Loucy (cell line): ENCODE data around the gene MUC12.
"Not testable (repeated sequence)": the region's sequence is repeated elsewhere in the genome, so short reads cannot be mapped to it uniquely, and the experiment has no call there.

Experiments used
- H2AFZ ChIP-seq: fragments of 200-600 bp; sonication (generic); 2 replicates; pipeline ENCODE4 v1.6.0; 2016; ENCODE audit warnings: antibody characterized with exemption, mild to moderate bottlenecking, low read length, moderate library complexity
- H3F3A ChIP-seq: fragments of 200-600 bp; 2 replicates; pipeline ENCODE4 v1.6.0; 2016; ENCODE audit warnings: antibody characterized with exemption, low read depth, mild to moderate bottlenecking
- H3K27me3 ChIP-seq: fragments of 200-600 bp; sonication (generic); 2 replicates; pipeline ENCODE4 v1.6.1; 2014; ENCODE audit warnings: low read length, mild to moderate bottlenecking; ENCODE audit not compliant: insufficient read depth, poor library complexity, severe bottlenecking
- H3K36me3 ChIP-seq: fragments of 200-600 bp; sonication (generic); 2 replicates; pipeline ENCODE4 v1.6.1; 2016; ENCODE audit warnings: low read length; ENCODE audit not compliant: insufficient read depth
- H3K4me1 ChIP-seq: fragments of 200-600 bp; sonication (generic); 2 replicates; pipeline ENCODE4 v1.5.1; 2014; ENCODE audit warnings: low read length, mild to moderate bottlenecking; ENCODE audit not compliant: insufficient read depth, poor library complexity, severe bottlenecking
- H3K4me2 ChIP-seq: fragments of 200-600 bp; sonication (generic); 2 replicates; pipeline ENCODE4 v1.6.0; 2014; ENCODE audit warnings: antibody characterized with exemption, low read length, low read depth, mild to moderate bottlenecking; ENCODE audit not compliant: poor library complexity, severe bottlenecking
- H3K4me3 ChIP-seq: fragments of 200-600 bp; sonication (generic); 2 replicates; pipeline ENCODE4 v1.5.1; 2014; ENCODE audit warnings: low read length, mild to moderate bottlenecking, mixed read lengths; ENCODE audit not compliant: poor library complexity, severe bottlenecking
- H3K79me2 ChIP-seq: fragments of 200-600 bp; sonication (generic); 2 replicates; pipeline ENCODE4 v1.6.1; 2014; ENCODE audit warnings: low read length; ENCODE audit not compliant: insufficient read depth
- H3K9ac ChIP-seq: fragments of 200-600 bp; sonication (generic); 2 replicates; pipeline ENCODE4 v1.6.0; 2014; ENCODE audit warnings: mild to moderate bottlenecking, low read depth, low read length, moderate library complexity; ENCODE audit not compliant: poor library complexity, severe bottlenecking
- H3K9me2 ChIP-seq: fragments of 200-600 bp; sonication (generic); replicated peaks from 2 replicates; pipeline ENCODE4 v1.6.1; 2016; ENCODE audit warnings: low read depth, low read length, mixed read lengths
- H3K9me3 ChIP-seq: fragments of 200-600 bp; sonication (generic); 2 replicates; pipeline ENCODE4 v1.6.1; 2014; ENCODE audit warnings: mild to moderate bottlenecking, antibody characterized with exemption, low read length, low read depth; ENCODE audit not compliant: insufficient read depth
- H4K20me1 ChIP-seq: fragments of 200-600 bp; sonication (generic); 2 replicates; pipeline ENCODE4 v1.6.0; 2014; ENCODE audit warnings: antibody characterized with exemption, low read length, mild to moderate bottlenecking; ENCODE audit not compliant: insufficient read depth, poor library complexity, severe bottlenecking
- EZH2phosphoT487 ChIP-seq: fragments of 200-600 bp; IDR thresholded peaks from 2 replicates; pipeline ENCODE4 v1.6.1; 2018; ENCODE audit warnings: antibody characterized with exemption, mild to moderate bottlenecking, moderate library complexity, borderline replicate concordance
- TF ChIP-seq, protein P1 (sequence below): fragments of 200-600 bp; sonication (generic); conservative IDR thresholded peaks from 2 replicates; pipeline ENCODE4 v1.5.1; 2014; ENCODE audit warnings: mild to moderate bottlenecking, antibody characterized with exemption, low read length

The MUC12 gene

DNA sequence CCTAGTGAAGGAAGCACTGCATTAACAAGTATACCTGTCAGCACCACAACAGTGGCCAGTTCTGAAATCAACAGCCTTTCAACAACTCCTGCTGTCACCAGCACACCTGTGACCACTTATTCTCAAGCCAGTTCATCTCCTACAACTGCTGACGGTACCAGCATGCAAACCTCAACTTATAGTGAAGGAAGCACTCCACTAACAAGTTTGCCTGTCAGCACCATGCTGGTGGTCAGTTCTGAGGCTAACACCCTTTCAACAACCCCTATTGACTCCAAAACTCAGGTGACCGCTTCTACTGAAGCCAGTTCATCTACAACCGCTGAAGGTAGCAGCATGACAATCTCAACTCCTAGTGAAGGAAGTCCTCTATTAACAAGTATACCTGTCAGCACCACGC lies 66.6 kb downstream of the MUC12 start:
- Histone ChIP-seq H3K9me3 (no peaks in the 10 kb centered on the region), H3K36me3 (no peaks in the 10 kb centered on the region), H2AFZ (no peak overlapping the region), H3F3A (no peaks in the 10 kb centered on the region), H3K4me1 (no peaks in the 10 kb centered on the region), H3K79me2 (no peaks in the 10 kb centered on the region), H3K9ac (no peak overlapping the region), H3K27me3 (no peaks in the 10 kb centered on the region), H3K4me3 (no peak overlapping the region), H3K4me2 (no peak overlapping the region), H4K20me1 (no peaks in the 10 kb centered on the region), H3K9me2 (no peaks in the 10 kb centered on the region)
- no peak for TF ChIP-seq EZH2phosphoT487
- TF ChIP-seq, protein P1, sequence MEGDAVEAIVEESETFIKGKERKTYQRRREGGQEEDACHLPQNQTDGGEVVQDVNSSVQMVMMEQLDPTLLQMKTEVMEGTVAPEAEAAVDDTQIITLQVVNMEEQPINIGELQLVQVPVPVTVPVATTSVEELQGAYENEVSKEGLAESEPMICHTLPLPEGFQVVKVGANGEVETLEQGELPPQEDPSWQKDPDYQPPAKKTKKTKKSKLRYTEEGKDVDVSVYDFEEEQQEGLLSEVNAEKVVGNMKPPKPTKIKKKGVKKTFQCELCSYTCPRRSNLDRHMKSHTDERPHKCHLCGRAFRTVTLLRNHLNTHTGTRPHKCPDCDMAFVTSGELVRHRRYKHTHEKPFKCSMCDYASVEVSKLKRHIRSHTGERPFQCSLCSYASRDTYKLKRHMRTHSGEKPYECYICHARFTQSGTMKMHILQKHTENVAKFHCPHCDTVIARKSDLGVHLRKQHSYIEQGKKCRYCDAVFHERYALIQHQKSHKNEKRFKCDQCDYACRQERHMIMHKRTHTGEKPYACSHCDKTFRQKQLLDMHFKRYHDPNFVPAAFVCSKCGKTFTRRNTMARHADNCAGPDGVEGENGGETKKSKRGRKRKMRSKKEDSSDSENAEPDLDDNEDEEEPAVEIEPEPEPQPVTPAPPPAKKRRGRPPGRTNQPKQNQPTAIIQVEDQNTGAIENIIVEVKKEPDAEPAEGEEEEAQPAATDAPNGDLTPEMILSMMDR = no peak

DNA sequence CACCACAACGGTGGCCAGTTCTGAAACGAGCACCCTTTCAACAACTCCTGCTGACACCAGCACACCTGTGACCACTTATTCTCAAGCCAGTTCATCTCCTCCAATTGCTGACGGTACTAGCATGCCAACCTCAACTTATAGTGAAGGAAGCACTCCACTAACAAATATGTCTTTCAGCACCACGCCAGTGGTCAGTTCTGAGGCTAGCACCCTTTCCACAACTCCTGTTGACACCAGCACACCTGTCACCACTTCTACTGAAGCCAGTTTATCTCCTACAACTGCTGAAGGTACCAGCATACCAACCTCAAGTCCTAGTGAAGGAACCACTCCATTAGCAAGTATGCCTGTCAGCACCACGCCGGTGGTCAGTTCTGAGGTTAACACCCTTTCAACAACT lies 71.9 kb downstream of the MUC12 start:
- not testable (repeated sequence) for H3K9me2 ChIP-seq, H3K4me3 ChIP-seq, H3K27me3 ChIP-seq, H4K20me1 ChIP-seq, H3K9me3 ChIP-seq, H3K4me1 ChIP-seq, H3K79me2 ChIP-seq, H3F3A ChIP-seq, H3K9ac ChIP-seq, H3K36me3 ChIP-seq, H3K4me2 ChIP-seq, H2AFZ ChIP-seq

DNA sequence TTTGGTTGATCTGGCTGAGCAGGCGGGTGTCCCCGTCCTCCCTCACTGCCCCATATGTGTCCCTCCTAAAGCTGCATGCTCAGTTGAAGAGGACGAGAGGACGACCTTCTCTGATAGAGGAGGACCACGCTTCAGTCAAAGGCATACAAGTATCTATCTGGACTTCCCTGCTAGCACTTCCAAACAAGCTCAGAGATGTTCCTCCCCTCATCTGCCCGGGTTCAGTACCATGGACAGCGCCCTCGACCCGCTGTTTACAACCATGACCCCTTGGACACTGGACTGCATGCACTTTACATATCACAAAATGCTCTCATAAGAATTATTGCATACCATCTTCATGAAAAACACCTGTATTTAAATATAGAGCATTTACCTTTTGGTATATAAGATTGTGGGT lies 89.0 kb downstream of the MUC12 start:
- no peaks in the 10 kb centered on the region for H3K79me2 ChIP-seq
- no peaks in the 10 kb centered on the region for H3K27me3 ChIP-seq
- TF ChIP-seq EZH2phosphoT487 = no peak
- TF ChIP-seq, protein P1 = no peak

DNA sequence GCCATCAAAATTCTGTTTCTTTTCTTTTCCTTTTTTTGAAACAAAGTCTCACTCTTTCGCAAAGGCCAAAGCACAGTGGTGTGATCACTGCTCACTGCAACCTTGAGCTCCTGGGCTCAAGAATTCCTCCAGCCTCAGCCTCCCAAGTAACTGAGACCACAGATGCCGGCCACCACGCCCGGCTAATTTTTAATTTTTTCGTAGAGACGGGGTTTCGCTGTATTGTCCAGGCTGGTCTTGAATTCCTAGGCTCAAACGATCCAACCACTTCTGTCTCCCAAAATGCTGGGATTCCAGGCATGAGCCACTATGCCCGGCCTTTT lies 90.2 kb downstream of the MUC12 start:
- Histone ChIP-seq H2AFZ (no peak overlapping the region), H3K9ac (no peak overlapping the region), H3K36me3 (no peaks in the 10 kb centered on the region), H3K4me1 (no peaks in the 10 kb centered on the region), H3F3A (no peaks in the 10 kb centered on the region), H3K4me3 (no peak overlapping the region), H3K79me2 (no peaks in the 10 kb centered on the region), H3K9me2 (no peaks in the 10 kb centered on the region), H4K20me1 (no peaks in the 10 kb centered on the region), H3K27me3 (no peaks in the 10 kb centered on the region), H3K9me3 (no peaks in the 10 kb centered on the region), H3K4me2 (no peak overlapping the region)
- TF ChIP-seq, protein P1 = no peak
- TF ChIP-seq EZH2phosphoT487 = no peak

More for the DNA sequence above, 89.0 kb downstream of the MUC12 start:
- Histone ChIP-seq H3K9ac (no peak overlapping the region), H3K9me3 (no peaks in the 10 kb centered on the region), H3K4me2 (no peak overlapping the region), H3K4me3 (no peak overlapping the region), H3K4me1 (no peaks in the 10 kb centered on the region), H3K36me3 (no peaks in the 10 kb centered on the region), H2AFZ (no peak overlapping the region), H3K9me2 (no peaks in the 10 kb centered on the region), H4K20me1 (no peaks in the 10 kb centered on the region), H3F3A (no peaks in the 10 kb centered on the region)
